NCI-H146 (cell line): ENCODE measurements around the gene TAAR1.
"Not testable (repeated sequence)": the region's sequence is repeated elsewhere in the genome, so short reads cannot be mapped to it uniquely, and the experiment has no call there.

Experiments
- DNase-seq: peaks from one replicate; lab custom pipeline; 2025; lab: John Stamatoyannopoulos, UW

Gene TAAR1

GRCh38 chr6:132659082-132659481 is at the start of gene TAAR1:
Gene TAAR1, minus strand, starts transcription at chr6:132659182. Its CDS starts 13,179 bp downstream, at chr6:132646003.
- DNase-seq: peak; percentile 91

GRCh38 chr6:132708771-132709170 is 49.8 kb upstream of the TAAR1 start:
- no peak for DNase-seq

GRCh38 chr6:132708002-132708401 is 49.0 kb upstream of the TAAR1 start:
- DNase-seq: no peak

- DNase-seq: not testable (repeated sequence)
Measured at GRCh38 chr6:132706756-132707155, 47.8 kb upstream of the TAAR1 start.

- DNase-seq: no peak
Measured at GRCh38 chr6:132703936-132704335, 45.0 kb upstream of the TAAR1 start.

- DNase-seq: no peak
Measured at GRCh38 chr6:132698608-132699007, 39.6 kb upstream of the TAAR1 start.

GRCh38 chr6:132695773-132696172 is 36.8 kb upstream of the TAAR1 start:
- DNase-seq: no peak

GRCh38 chr6:132693478-132693877 is 34.5 kb upstream of the TAAR1 start:
- no peak for DNase-seq

- DNase-seq: no peak
Measured at GRCh38 chr6:132690678-132691077, 31.7 kb upstream of the TAAR1 start.

- DNase-seq: no peak
Measured at GRCh38 chr6:132687306-132687705, 28.3 kb upstream of the TAAR1 start.

- no peak for DNase-seq
Measured at GRCh38 chr6:132686531-132686930, 27.5 kb upstream of the TAAR1 start.

- peak; percentile 51 for DNase-seq
Measured at GRCh38 chr6:132685009-132685408, 26.0 kb upstream of the TAAR1 start.

GRCh38 chr6:132684272-132684671 is 25.3 kb upstream of the TAAR1 start:
- DNase-seq: no peak

- no peak for DNase-seq
Measured at GRCh38 chr6:132683543-132683942, 24.6 kb upstream of the TAAR1 start.

GRCh38 chr6:132679094-132679493 is 20.1 kb upstream of the TAAR1 start:
- not testable (repeated sequence) for DNase-seq

- no peak for DNase-seq
Measured at GRCh38 chr6:132675749-132676148, 16.8 kb upstream of the TAAR1 start.

- DNase-seq: no peak
Measured at GRCh38 chr6:132675002-132675401, 16.0 kb upstream of the TAAR1 start.

GRCh38 chr6:132673376-132674094 is 14.6 kb upstream of the TAAR1 start:
- DNase-seq: no peak

- DNase-seq: no peak
Measured at GRCh38 chr6:132671295-132671694, 12.3 kb upstream of the TAAR1 start.

GRCh38 chr6:132669690-132670291 is 10.8 kb upstream of the TAAR1 start:
- peak; percentile 78 for DNase-seq

- no peak for DNase-seq
Measured at GRCh38 chr6:132666118-132666517, 7.1 kb upstream of the TAAR1 start.

- DNase-seq: no peak
Measured at GRCh38 chr6:132664309-132665034, 5.5 kb upstream of the TAAR1 start.

GRCh38 chr6:132663661-132664060 is 4.7 kb upstream of the TAAR1 start:
- no peak for DNase-seq
